Naive thymus-derived CD4-positive, alpha-beta T cell (primary cell): ENCODE results near the gene GSK3B. TPM values are rescaled to one million over a fixed set of nuclear protein-coding genes. Genes with fewer than 3 reads are reported as not detected.

Experiments used
- ATAC-seq: fragments of 150-1000 bp; cut with Tn5 transposase; 2 replicates; pipeline ENCODE4 v1.10.0; 2021; ENCODE audit warnings: mild to moderate bottlenecking, moderate library complexity
- CTCF ChIA-PET: fragments of 350-600 bp; sonication (Branson Sonifier 250); formaldehyde crosslinking; loops from one replicate; lab custom pipeline; 2021; ENCODE audit warnings: antibody characterized with exemption; lab: Charles Lee
- POLR2A ChIA-PET: fragments of 350-600 bp; sonication (Branson Sonifier 250); formaldehyde crosslinking; loops from one replicate; lab custom pipeline; 2021; ENCODE audit warnings: antibody characterized with exemption, inconsistent platforms; lab: Charles Lee
- DNase-seq, 9 donors: peaks; one replicate each; pipeline versions ENCODE4 v3.0.0 to v3.0.0-alpha.2; 2020 to 2022; ENCODE audit warnings: mixed read lengths in 1 of 9
- H3K27ac ChIP-seq: one replicate; pipeline ENCODE4 v1.7.0; 2013; ENCODE audit warnings: mild to moderate bottlenecking, low read depth, low read length, moderate library complexity
- H3K27me3 ChIP-seq, 2 donors: one replicate each; pipeline ENCODE4 v1.7.0; 2013; ENCODE audit warnings: low read length in 2 of 2, mild to moderate bottlenecking in 2 of 2, moderate library complexity in 2 of 2; ENCODE audit not compliant: control insufficient read depth in 2 of 2, insufficient read depth in 2 of 2
- H3K36me3 ChIP-seq, 3 experiments: 1 replicate in 2 of 3; 2 replicates in 1 of 3; pipeline ENCODE4 v1.7.0; 2013; ENCODE audit warnings: low read length in 3 of 3, mild to moderate bottlenecking in 3 of 3, moderate library complexity in 1 of 3; ENCODE audit not compliant: insufficient read depth in 3 of 3, control insufficient read depth in 2 of 3
- H3K4me1 ChIP-seq, 2 donors: one replicate each; pipeline ENCODE4 v1.7.0; 2013; ENCODE audit warnings: low read length in 2 of 2, mild to moderate bottlenecking in 2 of 2, moderate library complexity in 1 of 2; ENCODE audit not compliant: control insufficient read depth in 2 of 2, insufficient read depth in 2 of 2
- H3K4me3 ChIP-seq: 2 replicates; pipeline ENCODE4 v1.7.0; 2013; ENCODE audit warnings: mild to moderate bottlenecking, low read length
- H3K9me3 ChIP-seq, 3 experiments: 1 replicate in 2 of 3; 2 replicates in 1 of 3; pipeline ENCODE4 v1.7.0; 2013; ENCODE audit warnings: low read length in 3 of 3; ENCODE audit not compliant: control insufficient read depth in 2 of 3
- H3K27ac Mint-ChIP-seq, 9 donors: one replicate each; pipeline ENCODE4 v1.8.0; 2020 to 2022; ENCODE audit warnings: mixed read lengths in 9 of 9, mild to moderate bottlenecking in 8 of 9, moderate library complexity in 5 of 9, inconsistent platforms in 2 of 9
- H3K27me3 Mint-ChIP-seq, 5 donors: one replicate each; pipeline ENCODE4 v1.8.0; 2021 to 2022; ENCODE audit warnings: mixed read lengths in 5 of 5, mild to moderate bottlenecking in 1 of 5
- H3K36me3 Mint-ChIP-seq, 5 donors: one replicate each; pipeline ENCODE4 v1.8.0; 2020 to 2022; ENCODE audit warnings: mixed read lengths in 5 of 5, mild to moderate bottlenecking in 3 of 5, inconsistent platforms in 1 of 5
- H3K4me1 Mint-ChIP-seq, 7 donors: one replicate each; pipeline ENCODE4 v1.8.0; 2020 to 2022; ENCODE audit warnings: mixed read lengths in 7 of 7, mild to moderate bottlenecking in 3 of 7, inconsistent platforms in 1 of 7
- H3K4me3 Mint-ChIP-seq, 10 donors: one replicate each; pipeline ENCODE4 v1.8.0; 2020 to 2022; ENCODE audit warnings: mild to moderate bottlenecking in 10 of 10, mixed read lengths in 10 of 10, moderate library complexity in 6 of 10, inconsistent platforms in 2 of 10
- H3K9me3 Mint-ChIP-seq, 11 donors: one replicate each; pipeline ENCODE4 v1.8.0; 2020 to 2022; ENCODE audit warnings: mixed read lengths in 11 of 11, mild to moderate bottlenecking in 4 of 11, inconsistent platforms in 1 of 11, moderate library complexity in 1 of 11
- intact Hi-C, 2 donors: fragments of 100-400 bp; cut with micrococcal nuclease; formaldehyde crosslinking; loops; one replicate each; pipeline ENCODE4 v1.15.1; 2023
- polyA plus RNA-seq, 2 donors: library from polyadenylated mRNA; unstranded; fragments of 300-500 nt; fragmentation: Illumina TruSeq; gene quantifications; one replicate each; pipeline ENCODE4 v1.2.3, GENCODE V29; 2021
- total RNA-seq, 6 experiments: library from RNA in 5 of 6; stranded (reverse) in 5 of 6; gene quantifications; 1 replicate in 5 of 6; 2 replicates in 1 of 6; pipeline ENCODE4 v1.2.3 and lab custom pipeline; 2021 to 2026

GSK3B gene
- total and polyA plus RNA-seq, 7 experiments from 2014 or later, result 13.4 to 42.9 (median 36.0) TPM

DNA sequence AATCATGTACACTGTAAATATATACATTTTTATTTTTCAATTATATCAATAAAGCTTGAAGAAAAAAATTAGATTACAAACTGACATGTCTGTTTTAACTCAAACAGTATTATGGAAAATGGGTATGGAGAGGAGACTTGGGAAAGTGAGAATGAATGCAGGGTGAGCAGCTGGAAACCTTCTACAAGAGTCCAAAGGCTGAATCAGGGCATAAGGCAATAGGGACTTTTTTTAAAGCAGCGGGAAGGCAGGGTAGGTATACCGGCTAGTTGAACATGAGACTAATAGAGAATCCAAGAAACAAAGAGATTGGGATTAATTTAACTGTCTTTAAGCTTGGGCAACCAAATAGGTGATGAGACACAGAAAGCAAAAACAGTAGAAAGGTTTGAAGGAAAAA, 167.1 kb downstream of the GSK3B start:
- ATAC-seq (no peak), DNase-seq (no peak)
- Mint-ChIP-seq H3K27ac (no peak overlapping the region), H3K4me1 (peaks cover 2 to 30% (median 26%) of the 10 kb centered on the region in 7 donors), H3K27me3 (no peaks in the 10 kb centered on the region), H3K4me3 (no peak overlapping the region), H3K9me3 (no peaks in the 10 kb centered on the region), H3K36me3 (no peaks in the 10 kb centered on the region)
- POLR2A ChIA-PET, result no interaction called here
- Histone ChIP-seq H3K27me3 (no peaks in the 10 kb centered on the region), H3K36me3 (no peaks in the 10 kb centered on the region), H3K27ac (no peak overlapping the region), H3K4me1 (peaks cover 0 to 3% of the 10 kb centered on the region in 2 donors), H3K4me3 (no peak overlapping the region), H3K9me3 (no peaks in the 10 kb centered on the region)
- CTCF ChIA-PET, result no interaction called here
- intact Hi-C loops, result no loop called here

DNA sequence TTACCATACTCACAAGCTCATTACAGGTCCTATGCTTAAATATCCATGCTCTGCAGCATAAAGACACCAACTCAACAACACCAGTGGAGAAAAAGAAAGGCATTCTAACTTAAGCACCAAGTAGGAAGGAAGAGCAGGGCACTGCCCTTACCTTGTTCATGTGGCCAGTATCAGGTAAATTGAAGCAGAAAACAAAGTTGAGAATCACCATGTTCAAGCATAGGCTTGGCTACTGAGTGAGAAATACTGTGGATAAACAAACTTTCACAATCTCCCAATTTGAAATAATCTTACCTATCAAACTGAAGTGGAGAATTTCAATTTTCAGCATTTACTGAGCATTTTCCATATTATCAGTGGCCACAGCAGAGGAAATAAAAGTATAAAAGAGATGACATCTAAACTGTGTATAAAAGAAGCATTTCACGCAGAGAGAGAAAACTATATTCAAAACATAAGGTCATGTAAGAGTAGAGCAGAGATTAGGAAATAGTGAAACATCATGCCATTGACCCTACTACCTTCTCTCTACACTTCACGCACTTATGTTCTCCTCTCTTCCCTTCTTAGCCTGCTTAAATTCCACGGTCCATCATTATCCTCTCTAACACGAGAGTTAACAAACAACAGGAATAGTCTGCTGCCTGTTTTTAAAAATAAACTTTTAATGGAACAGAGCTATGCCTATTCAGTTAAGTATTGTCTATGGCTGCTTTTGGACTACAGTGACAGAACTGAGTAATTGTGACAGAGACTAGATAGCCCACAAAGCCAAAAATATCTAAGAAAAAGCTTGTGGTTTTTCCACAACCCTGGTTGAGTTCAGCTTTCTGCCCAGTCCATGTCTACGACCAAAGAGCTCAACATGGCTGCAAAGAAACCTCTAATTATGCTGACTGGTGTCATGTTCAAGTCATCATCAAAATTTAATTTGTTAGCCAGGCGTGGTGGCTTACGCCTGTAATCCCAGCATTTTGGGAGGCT, 169.8 kb downstream of the GSK3B start:
- ATAC-seq (no peak), DNase-seq (no peak)
- H3K4me1 Mint-ChIP-seq, result peaks cover 4 to 33% (median 23%) of the 10 kb centered on the region in 7 donors
- H3K27ac Mint-ChIP-seq, result peak overlapping the region in 3 of 9 donors; percentile 6 to 65 (median 52)
- intact Hi-C loops, result no loop called here
- H3K27me3 ChIP-seq, result no peaks in the 10 kb centered on the region
- no peaks in the 10 kb centered on the region for H3K36me3 ChIP-seq
- H3K27me3 Mint-ChIP-seq, result no peaks in the 10 kb centered on the region
- H3K4me3 Mint-ChIP-seq, result no peak overlapping the region
- H3K9me3 ChIP-seq, result no peaks in the 10 kb centered on the region
- H3K36me3 Mint-ChIP-seq, result peaks cover 0 to 21% (median 17%) of the 10 kb centered on the region in 5 donors
- no peak overlapping the region for H3K4me3 ChIP-seq
- H3K27ac ChIP-seq, result no peak overlapping the region
- peaks cover 0 to 9% (median 0%) of the 10 kb centered on the region in 11 donors for H3K9me3 Mint-ChIP-seq
- ChIA-PET POLR2A (no interaction called here), CTCF (no interaction called here)
- H3K4me1 ChIP-seq, result peaks cover 0 to 3% of the 10 kb centered on the region in 2 donors

GRCh38 chr3:119918992-119919933, 175.0 kb downstream of the GSK3B start:
- H3K27ac Mint-ChIP-seq, result peak overlapping the region in 4 of 9 donors; percentile 16 to 54 (median 43)
- Histone ChIP-seq H3K9me3 (no peaks in the 10 kb centered on the region), H3K27ac (no peak overlapping the region), H3K4me1 (no peaks in the 10 kb centered on the region), H3K4me3 (no peak overlapping the region), H3K27me3 (no peaks in the 10 kb centered on the region), H3K36me3 (no peaks in the 10 kb centered on the region)
- CTCF ChIA-PET, result no interaction called here
- DNase-seq (no peak), ATAC-seq (no peak)
- H3K9me3 Mint-ChIP-seq, result peaks cover 0 to 9% (median 0%) of the 10 kb centered on the region in 11 donors
- intact Hi-C loops, result loop anchor here in 1 of 2 donors (1.0 kb wide), 1 partner anchor 174 kb away; no protein-coding TSS in a partner anchor
- POLR2A ChIA-PET, result no interaction called here
- H3K4me3 Mint-ChIP-seq, result peak overlapping the region in 1 of 10 donors; percentile 45
- H3K36me3 Mint-ChIP-seq, result peaks cover 5 to 35% (median 28%) of the 10 kb centered on the region in 5 donors
- H3K4me1 Mint-ChIP-seq, result peaks cover 8 to 37% (median 27%) of the 10 kb centered on the region in 7 donors
- H3K27me3 Mint-ChIP-seq, result no peaks in the 10 kb centered on the region

GRCh38 chr3:119913021-119913420, 181.2 kb downstream of the GSK3B start:
- intact Hi-C loops, result loop anchor here in 1 of 2 donors (5.0 kb wide), 1 partner anchor 179 kb away; the partner anchor contains the start of gene GSK3B

DNA sequence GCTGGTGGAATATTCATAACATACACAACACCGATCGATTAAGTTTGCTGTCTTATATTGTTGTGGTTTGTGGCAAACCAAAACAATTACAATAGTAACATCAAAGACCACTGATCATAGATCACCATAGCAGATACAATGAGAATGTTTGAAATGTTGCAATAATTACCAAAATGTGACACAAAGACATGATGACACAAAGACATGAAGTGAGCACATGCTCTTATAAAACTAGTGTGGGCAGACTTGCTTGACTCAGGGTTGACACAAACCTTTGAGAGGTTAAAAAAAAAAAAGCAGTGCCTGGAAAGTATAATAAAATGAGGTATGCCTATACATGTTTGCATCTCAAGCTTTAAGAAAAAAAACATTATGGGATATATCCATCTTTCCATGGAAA, 182.0 kb downstream of the GSK3B start:
- Histone ChIP-seq H3K4me3 (no peak overlapping the region), H3K4me1 (peaks cover 7 to 17% of the 10 kb centered on the region in 2 donors), H3K9me3 (no peaks in the 10 kb centered on the region), H3K27me3 (no peaks in the 10 kb centered on the region), H3K27ac (no peak overlapping the region), H3K36me3 (no peaks in the 10 kb centered on the region)
- peak overlapping the region in 9 of 10 donors; percentile 2 to 58 (median 47) for H3K4me3 Mint-ChIP-seq
- DNase-seq (no peak), ATAC-seq (peak; percentile 22)
- peak overlapping the region in 7 of 9 donors; percentile 26 to 77 (median 41) for H3K27ac Mint-ChIP-seq
- H3K9me3 Mint-ChIP-seq, result no peaks in the 10 kb centered on the region
- ChIA-PET POLR2A (no interaction called here), CTCF (no interaction called here)
- H3K36me3 Mint-ChIP-seq, result peaks cover 5 to 41% (median 31%) of the 10 kb centered on the region in 5 donors
- no peaks in the 10 kb centered on the region for H3K27me3 Mint-ChIP-seq
- H3K4me1 Mint-ChIP-seq, result peaks cover 10 to 46% (median 33%) of the 10 kb centered on the region in 7 donors
- intact Hi-C loops, result loop anchor here in 1 of 2 donors (5.0 kb wide), 1 partner anchor 180 kb away; the partner anchor contains the start of gene GSK3B

More at GRCh38 chr3:119913021-119913420, 181.2 kb downstream of the GSK3B start:
- Histone ChIP-seq H3K27me3 (no peaks in the 10 kb centered on the region), H3K4me1 (peaks cover 7 to 17% of the 10 kb centered on the region in 2 donors), H3K4me3 (no peak overlapping the region), H3K36me3 (no peaks in the 10 kb centered on the region), H3K9me3 (no peaks in the 10 kb centered on the region), H3K27ac (no peak overlapping the region)
- DNase-seq (no peak), ATAC-seq (no peak)
- H3K27me3 Mint-ChIP-seq, result no peaks in the 10 kb centered on the region
- peaks cover 5 to 39% (median 30%) of the 10 kb centered on the region in 5 donors for H3K36me3 Mint-ChIP-seq
- peak overlapping the region in 2 of 9 donors; percentile 12 to 34 for H3K27ac Mint-ChIP-seq
- peaks cover 10 to 46% (median 33%) of the 10 kb centered on the region in 7 donors for H3K4me1 Mint-ChIP-seq
- no peaks in the 10 kb centered on the region for H3K9me3 Mint-ChIP-seq
- ChIA-PET POLR2A (no interaction called here), CTCF (no interaction called here)
- H3K4me3 Mint-ChIP-seq, result no peak overlapping the region

- H3K27ac ChIP-seq, result no peak overlapping the region
- Mint-ChIP-seq H3K4me1 (peaks cover 11 to 46% (median 33%) of the 10 kb centered on the region in 7 donors), H3K4me3 (peak overlapping the region in 9 of 10 donors; percentile 2 to 58 (median 47)), H3K27me3 (no peaks in the 10 kb centered on the region), H3K36me3 (peaks cover 5 to 44% (median 31%) of the 10 kb centered on the region in 5 donors), H3K9me3 (no peaks in the 10 kb centered on the region), H3K27ac (peak overlapping the region in 7 of 9 donors; percentile 26 to 77 (median 41))
- H3K27me3 ChIP-seq, result no peaks in the 10 kb centered on the region
- H3K36me3 ChIP-seq, result no peaks in the 10 kb centered on the region
- H3K4me3 ChIP-seq, result no peak overlapping the region
- peaks cover 7 to 17% of the 10 kb centered on the region in 2 donors for H3K4me1 ChIP-seq
- intact Hi-C loops, result loop anchor here (1.0 to 5.0 kb wide), 3 partner anchors 26 to 184 kb away; partner anchors contain the start of gene GSK3B (in 1 of the 2)
- ChIA-PET POLR2A (no interaction called here), CTCF (interaction anchor here (0.6 kb wide), 1 partner anchor 245 kb away, joined by 3 read pairs; no protein-coding TSS in a partner anchor)
- H3K9me3 ChIP-seq, result no peaks in the 10 kb centered on the region
- DNase-seq (peak in 1 of 9 donors; percentile 9), ATAC-seq (no peak)
Measured at GRCh38 chr3:119911748-119912147, 182.5 kb downstream of the GSK3B start.
